Kasumi-1 (cell line): ENCODE data around the gene FAF1.
"Not testable (repeated sequence)": the region's sequence is repeated elsewhere in the genome, so short reads cannot be mapped to it uniquely, and the experiment has no call there.

Source experiments
- DNase-seq, 2 experiments: peaks; one replicate each; lab custom pipeline; 2025; lab: John Stamatoyannopoulos, UW

Gene FAF1

GRCh38 chr1:50774759-50775351 lies 185.2 kb downstream of the FAF1 start:
- peak; percentile 65 to 77 for DNase-seq

GRCh38 chr1:50766688-50767087 lies 193.4 kb downstream of the FAF1 start:
- no peak for DNase-seq

GRCh38 chr1:50756543-50756942 lies 203.5 kb downstream of the FAF1 start:
- not testable (repeated sequence) for DNase-seq

GRCh38 chr1:50754764-50755163 lies 205.3 kb downstream of the FAF1 start:
- DNase-seq = not testable (repeated sequence)

GRCh38 chr1:50750021-50750619 lies 209.9 kb downstream of the FAF1 start:
- peak; percentile 36 to 58 for DNase-seq

- no peak for DNase-seq
Measured at GRCh38 chr1:50747394-50747793, 212.7 kb downstream of the FAF1 start.

- no peak for DNase-seq
Measured at GRCh38 chr1:50742523-50742922, 217.5 kb downstream of the FAF1 start.

- no peak for DNase-seq
Measured at GRCh38 chr1:50739125-50739524, 220.9 kb downstream of the FAF1 start.

GRCh38 chr1:50735443-50735842 lies 224.6 kb downstream of the FAF1 start:
- peak; percentile 55 to 68 for DNase-seq

GRCh38 chr1:50727578-50727977 lies 232.5 kb downstream of the FAF1 start:
- DNase-seq = not testable (repeated sequence)

- DNase-seq = peak; percentile 60 to 65
Measured at GRCh38 chr1:50724626-50725286, 235.3 kb downstream of the FAF1 start.

GRCh38 chr1:50720457-50721053 lies 239.5 kb downstream of the FAF1 start:
- DNase-seq = no peak

GRCh38 chr1:50719126-50719525 lies 240.9 kb downstream of the FAF1 start:
- DNase-seq = no peak

GRCh38 chr1:50717327-50717726 lies 242.7 kb downstream of the FAF1 start:
- DNase-seq = no peak

GRCh38 chr1:50716455-50716854 lies 243.6 kb downstream of the FAF1 start:
- not testable (repeated sequence) for DNase-seq

- DNase-seq = no peak
Measured at GRCh38 chr1:50710099-50710498, 250.0 kb downstream of the FAF1 start.

GRCh38 chr1:50707824-50708223 lies 252.2 kb downstream of the FAF1 start:
- no peak for DNase-seq

- no peak for DNase-seq
Measured at GRCh38 chr1:50705699-50706098, 254.4 kb downstream of the FAF1 start.

- DNase-seq = no peak
Measured at GRCh38 chr1:50705041-50705440, 255.0 kb downstream of the FAF1 start.

GRCh38 chr1:50704126-50704525 lies 255.9 kb downstream of the FAF1 start:
- peak; percentile 44 to 69 for DNase-seq

- DNase-seq = no peak
Measured at GRCh38 chr1:50703240-50703639, 256.8 kb downstream of the FAF1 start.

- DNase-seq = no peak
Measured at GRCh38 chr1:50702395-50702794, 257.7 kb downstream of the FAF1 start.

- DNase-seq = no peak
Measured at GRCh38 chr1:50701706-50702317, 258.3 kb downstream of the FAF1 start.
